Daoy (cell line): ENCODE measurements around the gene STX16. TPM values are rescaled to one million over a fixed set of nuclear protein-coding genes. Genes with fewer than 3 reads are reported as not detected.

Source experiments
- DNase-seq: peaks from one replicate; pipeline ENCODE4 v3.0.0-alpha.2; 2015; ENCODE audit warnings: low read depth
- total RNA-seq: library from RNA; depleted of rRNA; stranded (reverse); fragments of >200 nt; shearing (Covaris generic); gene quantifications from 2 replicates; pipeline ENCODE4 v1.2.3, GENCODE V29; 2014

The STX16 gene
- total RNA-seq, 1 experiment from 2014 or later: 12.1 TPM

GRCh38 chr20:58618351-58619076, 32.6 kb upstream of the STX16 start:
- peak; percentile 80 for DNase-seq

DNA sequence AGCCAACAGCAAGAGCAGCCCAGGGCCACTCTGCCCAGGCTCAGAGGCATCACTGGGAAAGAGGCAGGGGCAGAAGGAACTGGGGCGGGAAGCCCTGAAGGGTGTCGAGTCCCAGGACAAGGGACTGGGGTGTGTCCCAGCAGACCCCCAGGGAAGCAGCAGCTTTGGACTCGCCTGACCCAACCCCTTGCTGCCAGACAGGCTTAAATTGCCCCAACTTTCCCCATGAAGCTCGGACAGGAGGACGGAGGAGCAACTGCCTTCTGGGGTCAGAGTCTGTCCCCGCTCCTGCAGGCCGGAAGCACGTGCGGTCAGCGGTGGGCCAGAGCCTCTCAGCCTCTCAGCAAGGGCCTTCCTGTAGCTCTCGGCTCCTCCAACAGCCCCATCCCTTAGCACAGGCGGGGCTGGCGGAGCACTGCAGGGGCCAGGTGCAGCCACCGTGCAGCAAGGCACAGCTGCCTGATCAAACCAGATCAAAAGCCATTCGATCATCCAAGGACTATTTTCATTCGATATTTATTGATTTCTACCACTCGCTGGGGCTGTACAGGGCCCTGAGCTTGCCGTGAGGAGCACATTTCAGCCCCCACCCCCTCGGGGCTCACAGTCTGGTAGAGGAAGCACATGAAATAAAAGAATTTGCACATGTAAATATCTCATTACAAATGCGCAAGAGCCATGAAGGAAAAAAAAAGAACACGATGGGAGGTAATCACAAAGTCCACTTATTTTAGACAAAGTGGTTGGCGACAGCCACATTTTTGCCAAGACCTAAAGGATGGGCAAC, 31.8 kb upstream of the STX16 start:
- no peak for DNase-seq

DNA sequence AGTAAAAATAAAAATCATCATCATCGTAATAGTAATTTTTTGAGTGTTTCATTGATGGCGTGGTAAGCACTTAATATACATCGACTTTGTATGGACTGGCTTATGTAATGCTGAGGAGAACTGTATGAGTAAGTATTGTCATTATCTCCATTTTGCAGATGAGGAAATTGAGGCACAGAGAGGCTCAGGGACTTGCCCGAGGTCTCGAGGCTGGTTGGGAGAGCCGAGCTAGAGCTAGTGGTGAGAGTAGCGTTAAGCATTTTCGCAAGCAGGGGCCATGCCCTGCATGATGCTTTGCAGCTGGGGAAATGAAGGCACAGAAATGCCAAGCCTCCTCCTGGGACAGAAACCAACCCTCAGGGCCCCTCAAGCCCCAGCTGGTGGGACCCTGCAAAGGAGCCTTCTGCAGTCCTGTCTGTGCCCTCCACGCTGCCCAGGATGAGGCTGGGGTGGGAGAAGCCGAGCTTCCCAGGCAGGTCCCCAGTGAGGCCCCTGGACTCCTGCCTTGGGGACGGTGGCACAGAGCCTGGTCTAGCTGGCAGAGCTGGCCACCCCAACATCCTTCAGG, 31.1 kb upstream of the STX16 start:
- peak; percentile 52 for DNase-seq

- no peak for DNase-seq
Measured at GRCh38 chr20:58621906-58622548, 29.1 kb upstream of the STX16 start.

DNA sequence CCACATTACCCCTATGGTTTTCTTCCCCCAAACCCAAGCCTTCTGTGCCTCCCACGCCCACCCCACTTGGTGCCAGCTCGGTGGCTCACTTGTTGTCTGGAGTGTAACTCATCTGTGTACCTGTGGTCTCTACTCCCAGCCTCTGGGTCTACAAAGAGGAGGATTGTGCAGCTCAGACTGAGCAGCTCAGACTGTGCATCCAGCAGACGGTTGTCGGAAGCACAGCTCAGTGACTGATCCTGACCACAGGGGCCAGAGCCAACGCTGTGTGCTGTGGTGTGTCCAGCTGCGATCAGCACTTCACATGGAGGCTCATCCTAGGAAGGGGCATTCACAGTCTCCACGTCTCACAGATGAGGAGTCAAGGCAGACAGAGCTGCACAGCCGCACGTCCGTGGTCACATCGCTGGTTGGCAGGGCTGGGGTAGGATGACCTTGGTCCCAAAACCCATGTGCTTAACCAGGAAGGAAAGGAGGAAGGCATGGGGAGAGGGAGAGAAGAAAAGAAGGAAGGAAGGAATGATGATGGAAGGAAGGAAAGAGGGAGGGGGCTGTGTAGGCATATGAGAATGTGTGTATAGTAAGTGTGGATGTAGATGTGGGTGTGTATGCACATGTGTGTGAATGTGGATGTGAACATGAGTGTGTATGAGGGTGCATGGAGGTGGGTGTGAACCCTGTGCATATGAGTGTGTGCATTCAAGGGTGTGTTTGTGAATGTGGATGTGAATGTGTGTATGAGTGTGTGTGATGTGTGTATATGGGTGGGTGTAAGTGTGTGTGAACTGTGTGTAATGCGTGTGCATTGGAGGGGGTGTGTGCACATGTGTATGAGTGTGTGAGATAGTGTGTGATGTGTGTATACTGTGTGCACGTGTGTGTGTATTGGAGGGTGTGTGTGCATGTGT, 28.2 kb upstream of the STX16 start:
- peak; percentile 79 for DNase-seq

DNA sequence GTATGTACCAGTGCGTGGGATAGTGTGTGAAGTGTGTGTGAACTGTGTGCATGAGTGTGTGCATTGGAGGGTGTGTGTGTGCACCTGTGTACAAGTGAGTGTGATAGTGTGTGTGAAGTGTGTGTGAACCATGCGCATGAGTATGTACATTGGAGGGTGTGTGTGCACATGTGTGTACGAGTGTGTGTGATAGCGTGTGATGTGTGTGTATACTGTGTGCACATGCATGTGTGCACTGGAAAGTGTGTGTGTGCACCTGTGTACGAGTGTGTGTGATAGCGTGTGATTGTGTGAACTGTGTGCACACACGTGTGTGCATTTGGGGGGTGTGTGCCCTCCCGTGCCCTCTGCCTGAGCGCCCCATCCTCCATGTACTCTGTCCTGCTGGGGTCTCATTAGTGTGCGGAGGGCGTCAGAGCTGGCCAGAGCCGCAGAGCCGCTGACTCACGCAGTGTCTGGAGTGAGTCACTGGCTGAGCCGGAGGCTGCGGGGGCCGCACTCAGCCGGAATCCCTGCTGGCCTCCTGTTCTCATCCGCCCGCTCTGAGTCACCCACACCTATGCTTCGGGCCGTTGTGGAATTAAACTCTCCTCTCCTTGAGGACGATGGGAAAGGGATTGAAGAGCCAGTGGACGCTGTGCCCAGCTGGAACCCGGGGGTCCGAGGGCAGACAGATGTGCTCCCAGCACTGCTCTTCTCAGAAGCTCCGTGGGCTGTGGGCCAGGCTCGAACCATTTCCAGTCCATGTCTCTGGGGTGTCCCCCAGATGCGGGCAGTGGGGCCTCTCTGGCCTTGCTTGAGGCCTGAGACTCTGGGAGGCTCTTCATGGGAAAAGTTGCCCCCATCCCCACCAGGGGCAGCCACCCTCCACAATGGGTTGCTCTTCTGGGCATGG, 27.3 kb upstream of the STX16 start:
- DNase-seq: peak; percentile 98

GRCh38 chr20:58624687-58625086, 26.4 kb upstream of the STX16 start:
- no peak for DNase-seq

GRCh38 chr20:58625585-58625984, 25.5 kb upstream of the STX16 start:
- no peak for DNase-seq

DNA sequence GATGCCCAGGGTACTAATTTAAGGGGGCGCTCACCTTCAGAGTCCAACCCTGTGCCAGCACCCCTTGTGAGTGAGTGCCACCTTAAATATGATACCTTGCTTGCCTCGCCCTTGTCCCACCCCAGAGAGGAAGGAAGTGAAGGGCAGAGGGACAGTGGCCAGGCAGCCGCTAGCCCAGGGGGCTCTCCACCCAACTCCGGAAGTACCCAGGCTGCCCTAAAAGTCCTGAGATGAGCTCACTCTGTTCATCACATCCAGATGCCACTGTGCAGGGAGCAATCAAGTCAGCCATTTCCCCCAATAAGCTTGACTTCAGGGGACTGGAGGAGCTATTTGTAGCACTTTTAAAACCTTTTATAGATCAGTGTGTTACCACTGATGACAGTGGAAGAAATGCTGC, 25.0 kb upstream of the STX16 start:
- DNase-seq: no peak

DNA sequence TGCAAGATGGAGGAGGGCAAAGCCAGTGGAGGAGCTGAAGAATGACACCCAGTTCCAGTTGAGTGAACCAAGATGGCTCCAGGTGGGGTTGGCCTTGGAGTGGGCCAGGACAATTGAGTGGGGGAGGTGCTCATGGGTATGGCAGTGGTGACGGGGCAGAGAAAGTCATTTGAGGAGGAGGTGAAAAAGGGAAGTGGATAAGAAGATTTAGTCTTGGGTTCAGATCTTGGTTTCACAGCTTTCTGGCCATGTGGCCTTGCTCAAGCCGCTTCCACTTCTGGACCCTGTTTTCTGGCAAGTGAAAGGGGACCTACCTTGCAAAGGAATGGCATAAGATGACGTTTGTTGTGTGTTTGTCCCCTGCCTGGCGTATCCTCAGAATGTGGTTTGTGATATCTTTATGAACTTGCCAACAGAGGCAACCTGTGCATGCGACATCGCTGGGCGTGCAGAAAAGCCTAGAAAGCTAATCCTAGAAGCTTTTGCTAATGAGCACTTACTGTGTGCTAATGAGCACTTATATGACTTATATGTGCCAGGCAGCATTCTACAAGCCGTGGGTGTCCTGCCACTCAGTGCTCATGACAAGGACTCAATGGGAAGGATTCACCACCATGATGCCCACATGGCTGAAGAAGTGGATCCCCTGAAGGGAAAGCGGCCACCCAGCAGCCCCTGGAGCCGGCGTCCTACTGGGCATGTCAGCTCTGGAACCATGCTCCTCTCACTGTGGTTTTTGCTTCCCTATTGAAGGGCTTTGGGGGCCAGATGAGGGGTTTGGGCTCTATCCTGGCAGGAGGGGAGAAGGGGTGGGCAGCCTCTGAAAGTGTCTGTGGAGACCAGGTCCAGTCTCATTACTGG, 23.6 kb upstream of the STX16 start:
- DNase-seq: no peak

DNA sequence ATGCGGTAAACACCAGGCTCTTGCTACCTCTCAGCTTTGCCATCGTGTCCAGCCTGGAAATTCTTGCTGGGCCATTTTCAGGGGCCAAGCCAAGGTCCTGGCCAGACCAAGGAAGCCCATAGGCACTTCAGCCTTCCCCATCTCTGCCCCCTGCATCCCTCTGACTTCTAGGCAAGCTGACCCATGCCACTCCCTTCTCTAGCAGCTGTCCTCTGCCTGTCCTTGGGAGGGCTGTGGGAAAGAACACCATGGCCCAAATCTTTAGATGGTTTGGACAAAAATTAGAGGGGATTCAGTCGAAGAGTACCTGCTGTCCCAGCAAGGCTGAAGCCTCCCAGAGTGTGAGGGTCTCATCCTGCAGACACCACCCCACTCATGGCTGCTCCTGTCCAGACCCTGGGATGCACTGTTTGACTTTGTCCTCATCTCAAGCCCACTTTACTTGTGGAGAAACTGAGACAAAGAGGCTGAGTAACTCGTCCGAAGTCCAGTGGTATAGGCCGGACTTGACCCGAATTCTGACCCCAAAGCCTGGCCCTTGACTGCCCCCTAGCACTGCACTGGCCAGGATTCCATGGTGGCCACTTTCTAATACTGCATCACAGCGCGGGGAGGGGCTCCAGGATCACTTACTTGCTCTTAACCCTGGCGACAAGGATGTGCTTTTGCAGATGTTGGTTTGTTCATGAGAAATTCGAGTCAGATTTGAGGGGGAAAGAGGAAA, 22.4 kb upstream of the STX16 start:
- no peak for DNase-seq

GRCh38 chr20:58629215-58629580, 21.9 kb upstream of the STX16 start:
- DNase-seq: no peak

GRCh38 chr20:58630063-58630462, 21.0 kb upstream of the STX16 start:
- peak; percentile 62 for DNase-seq

GRCh38 chr20:58633161-58634053, 17.7 kb upstream of the STX16 start:
- no peak for DNase-seq

DNA sequence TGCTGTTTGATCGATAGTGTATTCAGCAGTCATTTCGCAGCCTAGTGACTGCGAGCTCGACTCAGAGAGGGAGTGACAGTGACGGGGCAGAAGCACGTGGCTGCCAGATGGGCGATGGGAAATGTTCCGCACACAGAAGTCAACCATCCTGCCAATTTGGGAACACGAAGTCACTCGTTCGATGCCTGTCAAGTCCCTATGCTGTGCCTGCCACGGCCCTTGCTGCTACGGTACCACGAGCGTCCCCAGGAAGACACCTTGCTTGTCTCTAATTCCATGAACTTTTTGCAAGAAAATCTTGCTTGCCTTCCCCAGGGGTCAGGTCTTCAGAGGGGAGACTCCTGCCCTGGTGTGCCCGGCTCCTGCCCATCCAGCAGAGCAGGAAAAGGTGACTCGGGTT, 17.0 kb upstream of the STX16 start:
- DNase-seq: no peak

DNA sequence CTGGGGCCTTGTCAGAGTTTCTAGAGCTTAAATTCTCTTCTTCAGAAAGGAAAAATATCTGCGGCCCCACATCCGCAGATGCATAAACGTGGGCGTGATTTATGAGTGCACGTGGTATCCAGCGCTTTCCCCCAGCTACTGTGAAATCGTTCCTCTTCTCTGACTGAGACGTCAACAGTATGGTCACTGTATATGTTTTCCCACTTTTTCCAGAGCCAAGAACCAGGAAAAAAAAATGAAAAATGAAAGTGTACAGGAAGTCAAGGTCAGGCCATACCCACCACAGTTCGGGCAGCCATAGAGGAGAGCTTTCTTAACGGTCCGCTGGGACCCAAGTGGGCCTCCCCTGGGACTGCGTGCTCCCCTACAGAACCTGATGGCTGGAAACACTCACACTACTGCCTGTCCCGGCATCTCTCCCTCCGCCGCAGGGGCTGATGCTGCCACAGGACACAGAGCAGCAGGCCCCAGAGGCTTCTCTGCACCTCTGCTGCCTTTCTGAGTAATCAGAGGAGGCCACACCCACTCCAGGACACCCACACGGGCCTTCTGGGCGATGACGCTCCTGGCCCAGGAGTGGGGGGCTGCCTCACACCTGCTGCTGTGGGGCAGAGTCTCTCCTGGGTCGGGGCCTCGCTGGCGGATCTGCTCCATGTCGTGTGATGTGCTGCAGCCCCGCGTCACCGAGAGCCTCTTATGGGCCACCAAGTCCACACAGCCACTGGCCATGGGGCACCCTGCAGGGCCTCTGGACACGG, 16.4 kb upstream of the STX16 start:
- no peak for DNase-seq

DNA sequence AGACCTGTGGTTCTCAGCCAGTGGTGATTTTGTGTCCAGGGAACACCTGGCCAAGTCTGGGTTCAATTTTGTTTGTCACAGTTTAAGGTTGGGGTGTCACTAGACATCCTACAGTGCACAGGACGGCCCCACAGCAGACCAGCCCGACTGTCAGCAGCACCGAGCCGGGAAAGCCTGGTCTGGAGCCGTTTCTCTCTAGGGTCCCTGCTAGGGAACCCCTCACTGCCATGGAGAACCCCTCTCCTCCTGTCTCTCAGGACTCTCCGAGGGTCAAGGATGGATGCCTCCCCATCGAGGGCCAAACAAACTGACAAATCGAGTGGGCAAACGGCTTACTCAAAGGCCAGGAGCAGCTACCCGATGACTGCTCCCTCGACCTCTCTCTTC, 15.8 kb upstream of the STX16 start:
- no peak for DNase-seq
